Measurements from ENCODE around the gene CLK1. TPM values are rescaled to one million over a fixed set of nuclear protein-coding genes. Genes with fewer than 3 reads are reported as not detected.

The CLK1 gene
- total RNA-seq, 1 experiment from 2014 or later, result 46.8 TPM

GRCh38 chr2:200899482-200899881, 35.0 kb upstream of the CLK1 start:
- Histone ChIP-seq H2AK5ac (ENCODE audit: insufficient read length, low read length) (no peak overlapping the region), H3K18ac (ENCODE audit: insufficient read length, low read depth, low read length) (no peak overlapping the region), H3K56ac (ENCODE audit: insufficient read length, low read depth, low read length) (no peak overlapping the region), H3T11ph (ENCODE audit: low read length) (no peak overlapping the region), H2BK5ac (ENCODE audit: insufficient read length, low read length) (no peak overlapping the region), H3K4me1 (ENCODE audit: insufficient read depth, low read length) (no peaks in the 10 kb centered on the region), H2BK15ac (ENCODE audit: low read depth, low read length) (no peak overlapping the region), H2AFZ (ENCODE audit: low read length) (no peak overlapping the region), H4K8ac (replicated peaks; ENCODE audit: insufficient read length, low read depth, low read length) (no peak overlapping the region), H3K23me2 (ENCODE audit: insufficient read length, low read depth, low read length, poor library complexity, severe bottlenecking) (no peaks in the 10 kb centered on the region), H3K79me2 (ENCODE audit: insufficient read depth, low read length) (no peaks in the 10 kb centered on the region), H3K23ac (ENCODE audit: insufficient read length, low read depth, low read length) (no peak overlapping the region), H3K4me2 (ENCODE audit: insufficient read depth, insufficient read length, low read length) (no peak overlapping the region), H3K4ac (ENCODE audit: low read depth, low read length) (no peak overlapping the region), H4K20me1 (ENCODE audit: control insufficient read depth, insufficient read depth, insufficient read length) (no peaks in the 10 kb centered on the region), H2BK12ac (ENCODE audit: insufficient read length, low read depth, low read length) (no peak overlapping the region), H3K27ac (ENCODE audit: insufficient read length, low read depth, low read length) (no peak overlapping the region), H4K5ac (ENCODE audit: insufficient read length, low read depth, low read length) (no peak overlapping the region), H4K91ac (ENCODE audit: insufficient read length, low read depth, low read length) (no peak overlapping the region), H3K9me3 (ENCODE audit: control insufficient read depth, low read depth, low read length) (no peaks in the 10 kb centered on the region), H2BK120ac (ENCODE audit: low read depth, low read length, poor library complexity, severe bottlenecking) (no peak overlapping the region), H3K14ac (ENCODE audit: insufficient read depth, low read length) (no peak overlapping the region), H3K9ac (ENCODE audit: extremely low read depth, insufficient read length, low read length) (no peak overlapping the region), H3K79me1 (ENCODE audit: insufficient read depth, low read depth, low read length, poor library complexity, severe bottlenecking) (no peaks in the 10 kb centered on the region), H3K27me3 (ENCODE audit: insufficient read depth, low read length) (no peaks in the 10 kb centered on the region), H2BK20ac (ENCODE audit: low read depth, low read length, poor library complexity, severe bottlenecking) (no peak overlapping the region)
- Mint-ChIP-seq H3K4me3 (no peak overlapping the region), H3K9me3 (no peaks in the 10 kb centered on the region), H3K27ac (no peak overlapping the region), H3K27me3 (ENCODE audit: low read depth) (no peaks in the 10 kb centered on the region), H3K36me3 (ENCODE audit: insufficient read depth in 1 of 3, low read depth in 3 of 3) (peaks cover 43 to 73% (median 69%) of the 10 kb centered on the region in 3 experiments; a peak in 6 of 7 replicates), H3K4me1 (no peaks in the 10 kb centered on the region; a peak in 1 of 4 replicates)
- TF ChIP-seq CTCF (conservative IDR thresholded peaks at IDR 0.05), result no peak
- DNase-seq, result no peak

Measured in H9 (cell line).